Mesodermal cell (in vitro differentiated cells): Measurements from ENCODE around the gene E4F1.

Experiments used
- H3K27ac ChIP-seq: 2 replicates; pipeline ENCODE4 v1.7.0; 2013; ENCODE audit warnings: mild to moderate bottlenecking, low read depth, low read length, moderate library complexity; ENCODE audit not compliant: severe bottlenecking
- H3K36me3 ChIP-seq: 2 replicates; pipeline ENCODE4 v1.7.1; 2013; ENCODE audit warnings: mild to moderate bottlenecking, low read length, moderate library complexity; ENCODE audit not compliant: control insufficient read depth, insufficient read depth
- H3K4me1 ChIP-seq: one replicate; pipeline ENCODE4 v1.7.1; 2013; ENCODE audit warnings: mild to moderate bottlenecking, low read length; ENCODE audit not compliant: insufficient read depth, control insufficient read depth, poor library complexity, severe bottlenecking
- H3K4me3 ChIP-seq: 2 replicates; pipeline ENCODE4 v1.7.0; 2013; ENCODE audit warnings: low read length, control low read depth, mild to moderate bottlenecking; ENCODE audit not compliant: insufficient read depth, poor library complexity, severe bottlenecking; ENCODE audit errors: extremely low read depth
- H3K9me3 ChIP-seq: 2 replicates; pipeline ENCODE4 v1.7.1; 2013; ENCODE audit warnings: mild to moderate bottlenecking, low read length, moderate library complexity; ENCODE audit not compliant: control insufficient read depth
- WGBS, 2 experiments: methylation state at CpG; one replicate each; pipeline ENCODE4 v1.1.5; 2013; ENCODE audit warnings: missing lambda C conversion rate in 2 of 2; ENCODE audit not compliant: insufficient coverage in 2 of 2; 5-methylcytosine and 5-hydroxymethylcytosine counted together

The E4F1 gene

GRCh38 chr16:2214719-2214968 is 8.7 kb upstream of the E4F1 start, which contains the start of gene PGP:
PGP (minus strand) TSS chr16:2214840; CDS start chr16:2214777, 63 bp downstream.
- Histone ChIP-seq H3K27ac (peak within 1 kb of the TSS; percentile 98), H3K4me1 (peaks cover 13% of the 10 kb centered on the region), H3K4me3 (peak within 1 kb of the TSS; percentile 78), H3K36me3 (peaks cover 26% of the 10 kb centered on the region), H3K9me3 (no peaks in the 10 kb centered on the region)
- 0% methylated on average over 14 to 32 of the region's 48 CpGs for WGBS, 2 experiments

- 92 to 100% methylated on average over 2 of the region's 4 CpGs for WGBS, 2 experiments
- no peak overlapping the region for H3K27ac ChIP-seq
- peaks cover 16% of the 10 kb centered on the region for H3K36me3 ChIP-seq
- no peaks in the 10 kb centered on the region for H3K9me3 ChIP-seq
- no peak overlapping the region for H3K4me3 ChIP-seq
- H3K4me1 ChIP-seq: peaks cover 13% of the 10 kb centered on the region
These were observed 7.1 kb upstream of the E4F1 start for GRCh38 chr16:2216330-2216729.

DNA sequence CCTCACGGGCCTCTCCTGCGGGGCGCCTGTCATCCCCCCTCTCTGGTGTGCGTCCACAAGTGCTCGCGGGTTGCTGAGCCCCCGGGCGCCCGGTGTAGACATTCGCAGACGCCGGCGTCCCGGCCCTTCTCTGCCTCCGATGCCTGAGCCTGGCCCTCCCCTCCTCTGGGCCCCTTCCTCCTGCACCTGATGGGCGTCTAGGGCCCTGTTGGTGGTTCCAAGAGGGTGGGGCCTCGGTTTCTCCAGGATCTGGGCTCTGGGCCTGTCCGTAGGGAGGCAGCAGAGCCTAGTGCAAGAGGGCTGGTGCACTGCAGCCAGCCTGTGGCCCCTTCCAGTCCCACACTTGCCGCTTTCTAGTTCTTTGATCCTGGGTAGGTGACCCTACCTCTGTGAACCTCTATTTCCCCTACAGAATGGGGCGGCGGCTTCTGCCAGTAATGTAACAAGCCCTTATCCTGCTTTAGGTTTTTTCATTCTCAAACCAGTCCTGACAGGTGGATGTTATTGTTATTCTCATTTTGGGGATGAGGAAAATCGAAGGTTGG is 623 bp downstream of the E4F1 start:
- WGBS, 2 experiments: 10 to 13% methylated on average over 8 to 17 of the region's 22 CpGs
- Histone ChIP-seq H3K4me1 (peaks cover 6% of the 10 kb centered on the region), H3K27ac (peak overlapping the region; percentile 66), H3K4me3 (peak overlapping the region; percentile 98), H3K36me3 (peaks cover 24% of the 10 kb centered on the region), H3K9me3 (no peaks in the 10 kb centered on the region)

- no peaks in the 10 kb centered on the region for H3K9me3 ChIP-seq
- H3K4me1 ChIP-seq: peaks cover 6% of the 10 kb centered on the region
- H3K4me3 ChIP-seq: no peak overlapping the region
- WGBS, 2 experiments: 85 to 100% methylated on average over 6 of the region's 9 CpGs
- no peak overlapping the region for H3K27ac ChIP-seq
- peaks cover 43% of the 10 kb centered on the region for H3K36me3 ChIP-seq
These were observed 2.9 kb downstream of the E4F1 start for GRCh38 chr16:2226245-2226793.

- Histone ChIP-seq H3K4me3 (no peak overlapping the region), H3K36me3 (peaks cover 49% of the 10 kb centered on the region), H3K27ac (no peak overlapping the region), H3K9me3 (no peaks in the 10 kb centered on the region), H3K4me1 (peaks cover 6% of the 10 kb centered on the region)
- 94 to 95% methylated on average over 3 of the region's 6 CpGs for WGBS, 2 experiments
These were observed 3.5 kb downstream of the E4F1 start for GRCh38 chr16:2226918-2227317.

DNA sequence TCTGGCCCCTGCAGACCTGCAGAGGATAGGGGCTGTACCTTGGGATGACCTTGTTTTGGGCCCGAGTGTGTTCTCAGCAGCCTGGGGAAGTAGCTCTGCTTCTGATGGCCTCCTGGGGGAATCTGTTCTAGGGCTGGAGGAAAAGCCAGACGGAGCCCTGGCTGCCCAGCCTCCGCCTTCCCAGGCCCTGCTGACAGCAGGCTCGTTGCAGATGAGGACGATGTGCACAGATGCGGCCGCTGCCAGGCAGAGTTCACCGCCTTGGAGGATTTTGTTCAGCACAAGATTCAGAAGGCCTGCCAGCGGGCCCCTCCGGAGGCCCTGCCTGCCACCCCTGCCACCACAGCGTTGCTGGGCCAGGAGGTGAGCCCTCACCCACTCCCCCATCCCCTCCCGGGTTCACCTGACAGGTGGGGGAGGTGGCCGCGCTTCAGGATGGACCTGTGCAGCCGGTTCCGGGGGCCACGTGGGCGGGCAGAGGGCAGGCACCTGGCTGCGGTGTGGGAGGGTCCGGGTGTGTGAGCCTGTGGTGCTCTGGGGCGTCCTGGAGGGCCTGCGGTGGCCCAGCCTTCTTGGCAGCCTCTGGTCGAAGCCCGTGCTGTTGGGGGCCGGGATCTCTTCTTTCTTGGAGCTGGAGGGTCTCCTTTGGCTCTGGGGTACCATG is 4.9 kb downstream of the E4F1 start:
- Histone ChIP-seq H3K4me3 (no peak overlapping the region), H3K36me3 (peaks cover 63% of the 10 kb centered on the region), H3K9me3 (no peaks in the 10 kb centered on the region), H3K27ac (no peak overlapping the region), H3K4me1 (peaks cover 6% of the 10 kb centered on the region)
- WGBS, 2 experiments: 96 to 97% methylated on average over 22 of the region's 25 CpGs

DNA sequence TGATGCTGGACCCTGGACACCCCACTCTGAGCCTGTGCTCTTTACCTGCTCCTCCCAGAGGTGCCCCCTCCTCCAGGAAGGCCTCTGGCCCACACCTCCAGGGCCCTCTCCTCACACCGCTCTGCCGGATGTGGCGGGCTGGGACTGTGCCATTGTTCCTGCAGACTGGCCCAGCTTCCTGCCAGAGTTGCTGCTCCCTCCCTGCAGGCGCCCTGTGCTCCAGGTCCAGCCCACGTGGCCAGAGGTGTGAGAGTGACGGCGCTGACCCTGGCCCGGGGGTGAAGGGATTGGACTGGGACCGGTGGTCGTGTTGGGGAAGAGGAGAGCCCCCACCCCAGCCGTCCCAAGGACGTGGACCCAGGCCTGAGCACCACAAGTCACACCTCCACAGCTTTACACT is 5.7 kb downstream of the E4F1 start:
- peaks cover 69% of the 10 kb centered on the region for H3K36me3 ChIP-seq
- WGBS, 2 experiments: 96 to 100% methylated on average over 5 to 8 of the region's 12 CpGs
- H3K27ac ChIP-seq: no peak overlapping the region
- no peak overlapping the region for H3K4me3 ChIP-seq
- no peaks in the 10 kb centered on the region for H3K9me3 ChIP-seq
- peaks cover 6% of the 10 kb centered on the region for H3K4me1 ChIP-seq

- Histone ChIP-seq H3K9me3 (no peaks in the 10 kb centered on the region), H3K27ac (no peak overlapping the region), H3K4me1 (peaks cover under 1% of the 10 kb centered on the region), H3K4me3 (no peak overlapping the region), H3K36me3 (peaks cover 75% of the 10 kb centered on the region)
- WGBS, 2 experiments: 97 to 98% methylated on average over 20 to 21 of the region's 23 CpGs
These were observed 6.3 kb downstream of the E4F1 start for GRCh38 chr16:2229632-2230250.

- no peak overlapping the region for H3K27ac ChIP-seq
- H3K9me3 ChIP-seq: no peaks in the 10 kb centered on the region
- no peak overlapping the region for H3K4me3 ChIP-seq
- H3K36me3 ChIP-seq: peaks cover 82% of the 10 kb centered on the region
- no peaks in the 10 kb centered on the region for H3K4me1 ChIP-seq
- 92 to 96% methylated on average over 6 to 12 of the region's 13 CpGs for WGBS, 2 experiments
These were observed 7.0 kb downstream of the E4F1 start for GRCh38 chr16:2230376-2230775.

DNA sequence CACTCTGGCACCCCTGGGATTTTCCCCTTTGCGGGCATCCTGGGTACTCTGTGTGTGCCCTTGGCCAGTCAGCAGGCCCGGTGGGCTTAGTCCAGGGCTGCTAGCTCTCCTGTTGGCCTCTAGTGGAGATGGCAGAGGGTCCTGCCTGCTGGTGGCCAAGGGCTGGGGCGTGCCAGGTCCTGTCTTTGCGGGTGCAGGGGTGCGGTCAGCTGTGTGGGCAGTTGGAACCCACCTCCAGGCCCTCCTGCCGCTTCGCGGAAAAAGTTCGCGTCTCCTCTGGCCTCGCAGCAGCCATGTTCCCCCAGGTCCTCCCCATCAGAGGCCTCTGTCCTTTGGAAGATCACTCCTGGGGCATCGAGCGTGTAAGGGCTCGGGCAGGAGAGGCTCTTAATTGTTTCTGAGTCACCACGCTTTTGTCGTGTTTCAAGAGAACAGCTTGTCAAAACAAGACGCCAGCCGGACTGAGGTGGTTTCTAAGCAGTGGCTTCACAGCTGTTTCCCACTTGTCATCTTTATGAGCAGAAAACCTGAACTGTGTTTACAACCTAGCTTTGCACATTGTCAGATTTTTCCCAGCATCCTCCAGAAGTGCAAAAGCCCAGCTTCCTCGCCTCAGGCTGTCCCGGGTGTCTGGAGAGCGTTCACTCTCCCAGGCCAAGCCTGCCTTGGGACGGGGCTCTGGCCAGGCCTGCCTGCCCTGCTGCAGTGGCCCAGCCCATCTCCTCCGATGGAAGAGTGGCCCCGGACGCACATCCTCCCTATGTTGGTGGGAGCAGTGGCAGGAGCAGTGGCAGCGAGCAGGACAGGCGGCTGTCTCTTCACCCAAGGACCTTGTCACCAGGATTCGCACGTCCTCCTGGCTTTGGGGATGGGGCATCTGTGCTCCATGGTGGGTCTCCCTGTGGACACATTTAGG is 7.9 kb downstream of the E4F1 start:
- peaks cover 80% of the 10 kb centered on the region for H3K36me3 ChIP-seq
- WGBS, 2 experiments: 96 to 97% methylated on average over 29 of the region's 29 CpGs
- H3K4me3 ChIP-seq: no peak overlapping the region
- H3K4me1 ChIP-seq: peaks cover 7% of the 10 kb centered on the region
- H3K9me3 ChIP-seq: no peaks in the 10 kb centered on the region
- H3K27ac ChIP-seq: no peak overlapping the region
